GM06990 (cell line): Measurements from ENCODE around the gene ZSCAN21.

Experiments used
- DNase-seq: peaks from one replicate; pipeline ENCODE4 v3.0.0-alpha.2; 2011; ENCODE audit not compliant: insufficient read length; ENCODE audit errors: extremely low read depth
- H3K27me3 ChIP-seq: replicated peaks from 2 replicates; pipeline ENCODE4 v1.6.0; 2011; ENCODE audit warnings: low read length; ENCODE audit not compliant: control insufficient read depth, insufficient read depth
- H3K36me3 ChIP-seq: 2 replicates; pipeline ENCODE4 v1.5.1; 2011; ENCODE audit warnings: low read length; ENCODE audit not compliant: control insufficient read depth, insufficient read depth
- H3K4me3 ChIP-seq: replicated peaks from 2 replicates; pipeline ENCODE4 v1.5.1; 2011; ENCODE audit warnings: low read depth, mild to moderate bottlenecking, control low read depth, low read length
- TF ChIP-seq, protein P1 (sequence below): IDR thresholded peaks from 2 replicates; pipeline ENCODE4 v1.5.1; 2011; ENCODE audit warnings: low read length, control low read depth, mild to moderate bottlenecking, inconsistent platforms; ENCODE audit not compliant: insufficient read depth, poor library complexity, severe bottlenecking

Gene ZSCAN21

DNA sequence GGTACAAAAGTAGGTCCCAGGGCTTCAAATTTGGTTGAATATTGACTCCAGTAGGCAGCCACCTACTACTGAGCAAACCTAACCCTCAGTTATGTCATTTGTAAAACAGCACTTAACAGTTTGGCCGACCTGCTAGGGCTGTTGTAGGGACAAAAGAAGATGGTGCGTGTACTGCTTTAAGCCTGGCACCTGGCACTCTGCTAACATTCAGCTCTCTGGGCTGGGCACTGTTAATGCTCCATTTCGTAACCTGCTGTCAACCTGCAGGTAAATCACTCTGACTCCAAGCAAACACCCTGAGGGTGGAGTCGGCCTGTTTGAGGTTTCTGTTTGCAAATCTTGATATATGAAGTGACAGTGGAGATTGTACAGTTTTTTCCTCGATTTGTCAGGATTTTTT is 27.0 kb upstream of the ZSCAN21 start:
- peaks cover 23% of the 10 kb centered on the region for H3K36me3 ChIP-seq
- TF ChIP-seq, protein P1, sequence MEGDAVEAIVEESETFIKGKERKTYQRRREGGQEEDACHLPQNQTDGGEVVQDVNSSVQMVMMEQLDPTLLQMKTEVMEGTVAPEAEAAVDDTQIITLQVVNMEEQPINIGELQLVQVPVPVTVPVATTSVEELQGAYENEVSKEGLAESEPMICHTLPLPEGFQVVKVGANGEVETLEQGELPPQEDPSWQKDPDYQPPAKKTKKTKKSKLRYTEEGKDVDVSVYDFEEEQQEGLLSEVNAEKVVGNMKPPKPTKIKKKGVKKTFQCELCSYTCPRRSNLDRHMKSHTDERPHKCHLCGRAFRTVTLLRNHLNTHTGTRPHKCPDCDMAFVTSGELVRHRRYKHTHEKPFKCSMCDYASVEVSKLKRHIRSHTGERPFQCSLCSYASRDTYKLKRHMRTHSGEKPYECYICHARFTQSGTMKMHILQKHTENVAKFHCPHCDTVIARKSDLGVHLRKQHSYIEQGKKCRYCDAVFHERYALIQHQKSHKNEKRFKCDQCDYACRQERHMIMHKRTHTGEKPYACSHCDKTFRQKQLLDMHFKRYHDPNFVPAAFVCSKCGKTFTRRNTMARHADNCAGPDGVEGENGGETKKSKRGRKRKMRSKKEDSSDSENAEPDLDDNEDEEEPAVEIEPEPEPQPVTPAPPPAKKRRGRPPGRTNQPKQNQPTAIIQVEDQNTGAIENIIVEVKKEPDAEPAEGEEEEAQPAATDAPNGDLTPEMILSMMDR, result no peak
- H3K27me3 ChIP-seq, result no peaks in the 10 kb centered on the region
- no peak for DNase-seq
- no peak overlapping the region for H3K4me3 ChIP-seq

DNA sequence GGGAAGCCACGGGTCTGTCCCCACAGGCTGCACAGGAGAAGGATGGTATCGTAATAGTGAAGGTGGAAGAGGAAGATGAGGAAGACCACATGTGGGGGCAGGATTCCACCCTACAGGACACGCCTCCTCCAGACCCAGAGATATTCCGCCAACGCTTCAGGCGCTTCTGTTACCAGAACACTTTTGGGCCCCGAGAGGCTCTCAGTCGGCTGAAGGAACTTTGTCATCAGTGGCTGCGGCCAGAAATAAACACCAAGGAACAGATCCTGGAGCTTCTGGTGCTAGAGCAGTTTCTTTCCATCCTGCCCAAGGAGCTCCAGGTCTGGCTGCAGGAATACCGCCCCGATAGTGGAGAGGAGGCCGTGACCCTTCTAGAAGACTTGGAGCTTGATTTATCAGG is 26.0 kb upstream of the ZSCAN21 start:
- Histone ChIP-seq H3K4me3 (no peak overlapping the region), H3K27me3 (no peaks in the 10 kb centered on the region), H3K36me3 (peaks cover 23% of the 10 kb centered on the region)
- TF ChIP-seq, protein P1, result no peak
- DNase-seq, result no peak

DNA sequence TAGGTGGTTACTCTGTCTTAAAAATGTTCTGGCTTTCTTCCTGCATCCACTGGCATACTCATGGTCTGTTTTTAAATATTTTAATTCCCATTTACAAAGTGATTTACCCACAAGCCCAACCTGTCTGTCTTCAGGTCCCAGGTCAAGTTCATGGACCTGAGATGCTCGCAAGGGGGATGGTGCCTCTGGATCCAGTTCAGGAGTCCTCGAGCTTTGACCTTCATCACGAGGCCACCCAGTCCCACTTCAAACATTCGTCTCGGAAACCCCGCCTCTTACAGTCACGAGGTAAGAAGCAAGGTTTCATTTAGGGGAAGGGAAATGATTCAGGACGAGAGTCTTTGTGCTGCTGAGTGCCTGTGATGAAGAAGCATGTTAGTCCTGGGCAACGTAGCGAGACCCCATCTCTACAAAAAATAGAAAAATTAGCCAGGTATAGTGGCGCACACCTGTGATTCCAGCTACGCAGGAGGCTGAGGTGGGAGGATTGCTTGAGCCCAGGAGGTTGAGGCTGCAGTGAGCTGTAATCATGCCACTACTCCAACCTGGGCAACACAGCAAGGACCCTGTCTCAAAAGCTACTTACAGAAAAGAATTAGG is 25.5 kb upstream of the ZSCAN21 start:
- H3K4me3 ChIP-seq, result no peak overlapping the region
- H3K27me3 ChIP-seq, result no peaks in the 10 kb centered on the region
- TF ChIP-seq, protein P1, result no peak
- peaks cover 23% of the 10 kb centered on the region for H3K36me3 ChIP-seq
- DNase-seq, result no peak

DNA sequence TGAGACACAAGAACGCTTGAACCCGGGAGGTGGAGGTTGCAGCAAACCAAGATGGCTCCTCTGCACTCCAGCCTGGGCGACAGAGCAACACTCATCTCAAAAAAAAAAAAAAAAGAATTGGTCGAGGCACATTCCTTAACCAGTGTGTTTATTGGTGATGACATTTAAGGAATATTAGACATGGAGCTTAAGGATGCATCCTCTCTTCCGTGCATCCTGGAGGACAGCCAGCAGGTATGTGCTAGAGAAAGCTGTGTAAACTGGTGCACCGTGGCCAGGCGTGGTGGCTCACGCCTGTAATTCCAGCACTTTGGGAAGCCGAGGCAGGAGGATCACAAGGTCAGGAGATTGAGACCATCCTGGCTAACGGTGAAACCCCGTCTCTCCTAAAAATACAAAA is 22.4 kb upstream of the ZSCAN21 start:
- TF ChIP-seq, protein P1, result no peak
- no peaks in the 10 kb centered on the region for H3K27me3 ChIP-seq
- H3K4me3 ChIP-seq, result no peak overlapping the region
- DNase-seq, result no peak
- H3K36me3 ChIP-seq, result peaks cover 33% of the 10 kb centered on the region

DNA sequence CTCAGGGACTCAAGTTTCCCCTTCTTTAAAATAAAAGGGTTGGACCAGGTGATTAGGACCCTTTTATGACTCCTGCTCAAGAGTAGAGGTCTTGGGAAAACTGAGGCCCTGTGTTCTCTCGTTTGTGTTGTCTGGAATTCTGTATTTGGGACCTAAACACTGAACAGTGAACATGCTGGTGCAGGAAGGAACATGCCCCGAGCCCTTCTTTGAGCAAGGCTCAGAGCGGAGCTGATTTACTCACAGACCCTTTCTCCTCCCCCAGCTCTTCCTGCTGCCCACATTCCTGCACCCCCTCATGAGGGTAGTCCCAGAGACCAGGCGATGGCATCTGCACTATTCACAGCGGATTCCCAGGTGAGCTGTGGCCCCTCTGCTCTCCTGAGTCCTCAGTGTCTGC is 20.0 kb upstream of the ZSCAN21 start:
- TF ChIP-seq, protein P1, result no peak
- H3K4me3 ChIP-seq, result no peak overlapping the region
- H3K27me3 ChIP-seq, result no peaks in the 10 kb centered on the region
- DNase-seq, result no peak
- H3K36me3 ChIP-seq, result peaks cover 28% of the 10 kb centered on the region

DNA sequence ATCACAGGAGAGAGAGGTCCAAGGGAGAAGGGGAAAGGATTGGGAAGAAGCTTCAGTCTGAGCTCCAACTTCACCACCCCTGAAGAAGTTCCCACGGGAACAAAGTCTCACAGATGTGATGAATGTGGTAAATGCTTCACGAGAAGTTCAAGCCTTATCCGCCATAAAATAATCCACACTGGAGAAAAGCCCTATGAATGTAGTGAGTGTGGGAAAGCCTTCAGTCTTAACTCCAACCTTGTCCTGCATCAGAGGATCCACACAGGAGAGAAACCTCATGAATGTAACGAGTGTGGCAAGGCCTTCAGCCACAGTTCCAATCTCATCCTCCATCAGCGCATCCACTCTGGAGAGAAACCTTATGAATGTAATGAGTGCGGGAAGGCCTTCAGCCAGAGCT is 16.0 kb upstream of the ZSCAN21 start:
- Histone ChIP-seq H3K4me3 (no peak overlapping the region), H3K27me3 (no peaks in the 10 kb centered on the region), H3K36me3 (peaks cover 22% of the 10 kb centered on the region)
- DNase-seq, result no peak
- TF ChIP-seq, protein P1, result no peak
